Loucy (cell line): ENCODE measurements around the gene NCK1.

Experiments used
- H2AFZ ChIP-seq: fragments of 200-600 bp; sonication (generic); 2 replicates; pipeline ENCODE4 v1.6.0; 2016; ENCODE audit warnings: antibody characterized with exemption, mild to moderate bottlenecking, low read length, moderate library complexity
- H3F3A ChIP-seq: fragments of 200-600 bp; 2 replicates; pipeline ENCODE4 v1.6.0; 2016; ENCODE audit warnings: antibody characterized with exemption, low read depth, mild to moderate bottlenecking
- H3K27me3 ChIP-seq: fragments of 200-600 bp; sonication (generic); 2 replicates; pipeline ENCODE4 v1.6.1; 2014; ENCODE audit warnings: low read length, mild to moderate bottlenecking; ENCODE audit not compliant: insufficient read depth, poor library complexity, severe bottlenecking
- H3K36me3 ChIP-seq: fragments of 200-600 bp; sonication (generic); 2 replicates; pipeline ENCODE4 v1.6.1; 2016; ENCODE audit warnings: low read length; ENCODE audit not compliant: insufficient read depth
- H3K4me1 ChIP-seq: fragments of 200-600 bp; sonication (generic); 2 replicates; pipeline ENCODE4 v1.5.1; 2014; ENCODE audit warnings: low read length, mild to moderate bottlenecking; ENCODE audit not compliant: insufficient read depth, poor library complexity, severe bottlenecking
- H3K4me2 ChIP-seq: fragments of 200-600 bp; sonication (generic); 2 replicates; pipeline ENCODE4 v1.6.0; 2014; ENCODE audit warnings: antibody characterized with exemption, low read length, low read depth, mild to moderate bottlenecking; ENCODE audit not compliant: poor library complexity, severe bottlenecking
- H3K4me3 ChIP-seq: fragments of 200-600 bp; sonication (generic); 2 replicates; pipeline ENCODE4 v1.5.1; 2014; ENCODE audit warnings: low read length, mild to moderate bottlenecking, mixed read lengths; ENCODE audit not compliant: poor library complexity, severe bottlenecking
- H3K79me2 ChIP-seq: fragments of 200-600 bp; sonication (generic); 2 replicates; pipeline ENCODE4 v1.6.1; 2014; ENCODE audit warnings: low read length; ENCODE audit not compliant: insufficient read depth
- H3K9ac ChIP-seq: fragments of 200-600 bp; sonication (generic); 2 replicates; pipeline ENCODE4 v1.6.0; 2014; ENCODE audit warnings: mild to moderate bottlenecking, low read depth, low read length, moderate library complexity; ENCODE audit not compliant: poor library complexity, severe bottlenecking
- H3K9me2 ChIP-seq: fragments of 200-600 bp; sonication (generic); replicated peaks from 2 replicates; pipeline ENCODE4 v1.6.1; 2016; ENCODE audit warnings: low read depth, low read length, mixed read lengths
- H3K9me3 ChIP-seq: fragments of 200-600 bp; sonication (generic); 2 replicates; pipeline ENCODE4 v1.6.1; 2014; ENCODE audit warnings: mild to moderate bottlenecking, antibody characterized with exemption, low read length, low read depth; ENCODE audit not compliant: insufficient read depth
- H4K20me1 ChIP-seq: fragments of 200-600 bp; sonication (generic); 2 replicates; pipeline ENCODE4 v1.6.0; 2014; ENCODE audit warnings: antibody characterized with exemption, low read length, mild to moderate bottlenecking; ENCODE audit not compliant: insufficient read depth, poor library complexity, severe bottlenecking
- EZH2phosphoT487 ChIP-seq: fragments of 200-600 bp; IDR thresholded peaks from 2 replicates; pipeline ENCODE4 v1.6.1; 2018; ENCODE audit warnings: antibody characterized with exemption, mild to moderate bottlenecking, moderate library complexity, borderline replicate concordance
- TF ChIP-seq, protein P1 (sequence below): fragments of 200-600 bp; sonication (generic); conservative IDR thresholded peaks from 2 replicates; pipeline ENCODE4 v1.5.1; 2014; ENCODE audit warnings: mild to moderate bottlenecking, antibody characterized with exemption, low read length

NCK1 gene

DNA sequence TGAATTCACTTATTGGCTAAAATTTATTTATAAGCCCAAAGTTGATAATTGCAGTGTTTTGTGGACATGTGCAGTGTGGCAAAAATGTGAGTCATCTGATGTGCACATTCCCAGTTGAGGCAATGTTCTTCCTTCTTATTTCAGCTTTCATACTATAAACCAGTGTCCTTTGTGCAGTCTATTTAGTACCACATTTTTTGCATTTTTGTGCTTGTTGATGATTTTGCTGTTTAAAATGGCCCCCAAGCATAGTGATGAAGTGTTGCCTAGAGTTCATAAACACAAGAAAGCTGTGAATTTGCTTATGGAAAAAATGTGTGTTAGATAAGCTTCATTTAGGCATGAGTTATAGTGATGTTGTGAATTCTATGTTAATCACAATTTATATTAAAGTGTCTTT lies 76.3 kb downstream of the NCK1 start:
- TF ChIP-seq, protein P1, sequence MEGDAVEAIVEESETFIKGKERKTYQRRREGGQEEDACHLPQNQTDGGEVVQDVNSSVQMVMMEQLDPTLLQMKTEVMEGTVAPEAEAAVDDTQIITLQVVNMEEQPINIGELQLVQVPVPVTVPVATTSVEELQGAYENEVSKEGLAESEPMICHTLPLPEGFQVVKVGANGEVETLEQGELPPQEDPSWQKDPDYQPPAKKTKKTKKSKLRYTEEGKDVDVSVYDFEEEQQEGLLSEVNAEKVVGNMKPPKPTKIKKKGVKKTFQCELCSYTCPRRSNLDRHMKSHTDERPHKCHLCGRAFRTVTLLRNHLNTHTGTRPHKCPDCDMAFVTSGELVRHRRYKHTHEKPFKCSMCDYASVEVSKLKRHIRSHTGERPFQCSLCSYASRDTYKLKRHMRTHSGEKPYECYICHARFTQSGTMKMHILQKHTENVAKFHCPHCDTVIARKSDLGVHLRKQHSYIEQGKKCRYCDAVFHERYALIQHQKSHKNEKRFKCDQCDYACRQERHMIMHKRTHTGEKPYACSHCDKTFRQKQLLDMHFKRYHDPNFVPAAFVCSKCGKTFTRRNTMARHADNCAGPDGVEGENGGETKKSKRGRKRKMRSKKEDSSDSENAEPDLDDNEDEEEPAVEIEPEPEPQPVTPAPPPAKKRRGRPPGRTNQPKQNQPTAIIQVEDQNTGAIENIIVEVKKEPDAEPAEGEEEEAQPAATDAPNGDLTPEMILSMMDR, result no peak
- TF ChIP-seq EZH2phosphoT487, result no peak
- H3K4me2 ChIP-seq, result no peak overlapping the region
- H3K9me2 ChIP-seq, result no peaks in the 10 kb centered on the region
- no peaks in the 10 kb centered on the region for H3K27me3 ChIP-seq
- no peaks in the 10 kb centered on the region; the same call in 1 of the 2 replicates for H3K9me3 ChIP-seq
- H3K4me3 ChIP-seq, result no peak overlapping the region
- peaks cover 9% of the 10 kb centered on the region; the same call in 1 of the 2 replicates for H3F3A ChIP-seq
- H2AFZ ChIP-seq, result no peak overlapping the region
- peaks cover 33% of the 10 kb centered on the region for H3K4me1 ChIP-seq
- no peak overlapping the region for H3K9ac ChIP-seq
- H4K20me1 ChIP-seq, result peaks cover 54% of the 10 kb centered on the region
- H3K36me3 ChIP-seq, result peaks cover 30% of the 10 kb centered on the region
- H3K79me2 ChIP-seq, result peaks cover 100% of the 10 kb centered on the region

DNA sequence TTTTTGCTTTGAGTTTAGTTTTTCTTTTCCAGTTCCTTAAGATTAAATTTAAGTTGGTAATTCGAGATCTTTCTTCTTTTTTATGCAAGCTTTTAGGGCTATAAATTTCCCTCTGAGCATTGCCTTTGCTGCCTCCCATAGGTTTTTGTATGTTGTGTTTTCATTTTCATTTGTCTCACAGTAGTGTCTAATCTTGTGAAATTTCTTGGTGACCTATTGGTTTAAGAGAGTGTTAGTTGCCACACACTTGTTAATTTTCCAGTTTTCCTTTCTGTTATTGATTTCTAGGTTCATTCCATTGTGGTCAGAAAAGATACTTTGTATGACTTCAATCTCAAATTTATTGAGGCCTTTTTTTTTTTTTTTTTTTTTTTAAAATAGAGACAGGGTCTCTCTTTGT lies 77.5 kb downstream of the NCK1 start:
- Histone ChIP-seq H3K9me3 (no peaks in the 10 kb centered on the region; the same call in 1 of the 2 replicates), H2AFZ (no peak overlapping the region), H3K4me2 (peak overlapping the region; percentile 11), H3K36me3 (peaks cover 22% of the 10 kb centered on the region), H3K4me1 (peaks cover 36% of the 10 kb centered on the region), H3K9ac (no peak overlapping the region), H3K9me2 (no peaks in the 10 kb centered on the region), H3K4me3 (no peak overlapping the region), H3K79me2 (peaks cover 100% of the 10 kb centered on the region), H3K27me3 (no peaks in the 10 kb centered on the region), H3F3A (peaks cover 9% of the 10 kb centered on the region; the same call in 1 of the 2 replicates), H4K20me1 (peaks cover 57% of the 10 kb centered on the region)
- TF ChIP-seq, protein P1, result no peak; the same call in 1 of the 2 replicates
- TF ChIP-seq EZH2phosphoT487, result no peak

DNA sequence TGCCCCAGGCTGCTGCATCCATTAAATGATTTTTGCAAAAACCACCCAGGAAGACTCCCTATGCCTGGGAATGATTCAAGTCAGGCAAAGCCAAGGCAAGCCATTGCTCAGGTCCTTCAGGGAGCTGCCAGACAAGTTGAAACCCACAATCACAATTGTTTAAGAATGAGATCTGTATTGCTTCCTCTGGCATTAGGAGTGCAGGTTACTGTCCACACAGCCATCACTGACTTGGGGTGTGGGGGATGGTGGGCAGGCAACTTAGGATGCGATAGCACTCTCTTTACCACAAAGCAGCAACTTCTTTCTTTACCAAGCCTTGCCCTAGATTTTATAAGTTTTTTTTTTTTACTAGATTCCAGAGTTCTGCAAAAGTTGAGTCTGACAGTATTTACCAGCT lies 80.8 kb downstream of the NCK1 start:
- H3K9ac ChIP-seq, result no peak overlapping the region
- H3F3A ChIP-seq, result peaks cover 9% of the 10 kb centered on the region; the same call in 1 of the 2 replicates
- peak overlapping the region; percentile 13 for H3K4me2 ChIP-seq
- no peaks in the 10 kb centered on the region for H3K27me3 ChIP-seq
- no peaks in the 10 kb centered on the region for H3K9me3 ChIP-seq
- peaks cover 23% of the 10 kb centered on the region for H3K36me3 ChIP-seq
- H3K4me3 ChIP-seq, result no peak overlapping the region
- no peaks in the 10 kb centered on the region for H3K9me2 ChIP-seq
- H2AFZ ChIP-seq, result no peak overlapping the region
- peaks cover 36% of the 10 kb centered on the region for H3K4me1 ChIP-seq
- peaks cover 53% of the 10 kb centered on the region for H4K20me1 ChIP-seq
- peaks cover 93% of the 10 kb centered on the region for H3K79me2 ChIP-seq
- no peak for TF ChIP-seq EZH2phosphoT487
- TF ChIP-seq, protein P1, result no peak
